T-helper 17 cell (primary cell): ENCODE measurements around the gene ZNF490. TPM values are rescaled to one million over a fixed set of nuclear protein-coding genes. Genes with fewer than 3 reads are reported as not detected.
A peak's percentile ranks its signal among the peaks of the same experiment; 100 is the strongest.
"Not testable (repeated sequence)": the region's sequence is repeated elsewhere in the genome, so short reads cannot be mapped to it uniquely, and the experiment has no call there.

Experiments
- ATAC-seq: fragments of 150-1000 bp; cut with Tn5 transposase; 2 replicates; pipeline ENCODE4 v1.10.0; 2021; ENCODE audit warnings: mild to moderate bottlenecking, moderate library complexity
- DNase-seq, 3 donors: peaks; one replicate each; pipeline versions ENCODE4 v3.0.0 to v3.0.0-alpha.2; 2020 to 2021
- H3K9me3 ChIP-seq: one replicate; pipeline ENCODE4 v1.7.0; 2013; ENCODE audit warnings: low read length, mild to moderate bottlenecking; ENCODE audit not compliant: control insufficient read depth, poor library complexity, severe bottlenecking
- H3K27ac Mint-ChIP-seq: one replicate; pipeline ENCODE4 v1.8.0; 2022; ENCODE audit warnings: mild to moderate bottlenecking, moderate library complexity, mixed read lengths
- H3K27me3 Mint-ChIP-seq: one replicate; pipeline ENCODE4 v1.8.0; 2022; ENCODE audit warnings: mixed read lengths
- H3K36me3 Mint-ChIP-seq: one replicate; pipeline ENCODE4 v1.8.0; 2022; ENCODE audit warnings: low read depth, mixed read lengths
- H3K4me1 Mint-ChIP-seq: one replicate; pipeline ENCODE4 v1.8.0; 2022; ENCODE audit warnings: mild to moderate bottlenecking, mixed read lengths
- H3K4me3 Mint-ChIP-seq: one replicate; pipeline ENCODE4 v1.8.0; 2022; ENCODE audit warnings: mild to moderate bottlenecking, moderate library complexity, mixed read lengths
- total RNA-seq, 4 donors: library from RNA in 2 of 4; stranded (reverse) in 2 of 4; gene quantifications; one replicate each; pipeline ENCODE4 v1.2.3 and lab custom pipeline; 2022 to 2026

ZNF490 gene
- total RNA-seq, 2 donors from 2014 or later: 6.8 to 7.0 TPM

- Mint-ChIP-seq H3K4me1 (peaks cover 14% of the 10 kb centered on the region), H3K27me3 (no peaks in the 10 kb centered on the region), H3K36me3 (no peaks in the 10 kb centered on the region), H3K4me3 (peak overlapping the region; percentile 86), H3K27ac (peak overlapping the region; percentile 91)
- peak; percentile 87 for ATAC-seq
- peak; percentile 60 to 69 (median 66) for DNase-seq
- no peaks in the 10 kb centered on the region for H3K9me3 ChIP-seq
Measured at GRCh38 chr19:12639901-12640613, 29.4 kb upstream of the ZNF490 start.

- no peaks in the 10 kb centered on the region for H3K9me3 ChIP-seq
- Mint-ChIP-seq H3K36me3 (no peaks in the 10 kb centered on the region), H3K27me3 (no peaks in the 10 kb centered on the region), H3K27ac (no peak overlapping the region), H3K4me1 (peaks cover 14% of the 10 kb centered on the region), H3K4me3 (no peak overlapping the region)
- DNase-seq (no peak), ATAC-seq (no peak)
Measured at GRCh38 chr19:12638611-12639182, 28.1 kb upstream of the ZNF490 start.

- no peaks in the 10 kb centered on the region for H3K9me3 ChIP-seq
- Mint-ChIP-seq H3K4me1 (peaks cover 14% of the 10 kb centered on the region), H3K27ac (peak overlapping the region; percentile 54), H3K27me3 (no peaks in the 10 kb centered on the region), H3K36me3 (no peaks in the 10 kb centered on the region), H3K4me3 (no peak overlapping the region)
- no peak for ATAC-seq
- DNase-seq: no peak
Measured at GRCh38 chr19:12636631-12637030, 26.0 kb upstream of the ZNF490 start.

- H3K27ac Mint-ChIP-seq: no peak overlapping the region
- peaks cover 9% of the 10 kb centered on the region for H3K9me3 ChIP-seq
- ATAC-seq (no peak), DNase-seq (no peak)
- peaks cover 3% of the 10 kb centered on the region for H3K36me3 Mint-ChIP-seq
- no peaks in the 10 kb centered on the region for H3K27me3 Mint-ChIP-seq
- no peaks in the 10 kb centered on the region for H3K4me1 Mint-ChIP-seq
- no peak overlapping the region for H3K4me3 Mint-ChIP-seq
Measured at GRCh38 chr19:12629215-12629614, 18.6 kb upstream of the ZNF490 start.

- no peaks in the 10 kb centered on the region for H3K4me1 Mint-ChIP-seq
- H3K27ac Mint-ChIP-seq: no peak overlapping the region
- H3K27me3 Mint-ChIP-seq: no peaks in the 10 kb centered on the region
- ATAC-seq: no peak
- H3K9me3 ChIP-seq: peaks cover 9% of the 10 kb centered on the region
- no peak overlapping the region for H3K4me3 Mint-ChIP-seq
- H3K36me3 Mint-ChIP-seq: peaks cover 3% of the 10 kb centered on the region
- DNase-seq: no peak
Measured at GRCh38 chr19:12628040-12629022, 17.7 kb upstream of the ZNF490 start.

- ATAC-seq (no peak), DNase-seq (no peak)
- no peak overlapping the region for H3K4me3 Mint-ChIP-seq
- peaks cover 3% of the 10 kb centered on the region for H3K36me3 Mint-ChIP-seq
- H3K27me3 Mint-ChIP-seq: no peaks in the 10 kb centered on the region
- H3K9me3 ChIP-seq: peaks cover 9% of the 10 kb centered on the region
- peak overlapping the region; percentile 16 for H3K27ac Mint-ChIP-seq
- H3K4me1 Mint-ChIP-seq: no peaks in the 10 kb centered on the region
Measured at GRCh38 chr19:12626958-12627357, 16.3 kb upstream of the ZNF490 start.

GRCh38 chr19:12623361-12624031, 12.9 kb upstream of the ZNF490 start:
- DNase-seq (no peak), ATAC-seq (no peak)
- H3K9me3 ChIP-seq: peaks cover 9% of the 10 kb centered on the region
- Mint-ChIP-seq H3K4me3 (no peak overlapping the region), H3K27ac (peak overlapping the region; percentile 8), H3K36me3 (peaks cover 3% of the 10 kb centered on the region), H3K4me1 (peaks cover 7% of the 10 kb centered on the region), H3K27me3 (no peaks in the 10 kb centered on the region)

- not testable (repeated sequence) for H3K27ac Mint-ChIP-seq, ATAC-seq, H3K4me3 Mint-ChIP-seq, H3K36me3 Mint-ChIP-seq, H3K9me3 ChIP-seq, H3K27me3 Mint-ChIP-seq, H3K4me1 Mint-ChIP-seq, DNase-seq
Measured at GRCh38 chr19:12621253-12622024, 10.8 kb upstream of the ZNF490 start.

GRCh38 chr19:12617646-12618045, 7.0 kb upstream of the ZNF490 start:
- peaks cover 2% of the 10 kb centered on the region for H3K36me3 Mint-ChIP-seq
- DNase-seq (no peak), ATAC-seq (no peak)
- no peak overlapping the region for H3K4me3 Mint-ChIP-seq
- H3K27ac Mint-ChIP-seq: no peak overlapping the region
- no peaks in the 10 kb centered on the region for H3K27me3 Mint-ChIP-seq
- peaks cover 27% of the 10 kb centered on the region for H3K4me1 Mint-ChIP-seq
- no peaks in the 10 kb centered on the region for H3K9me3 ChIP-seq

- Mint-ChIP-seq H3K27ac (peak overlapping the region; percentile 96), H3K27me3 (no peaks in the 10 kb centered on the region), H3K36me3 (peaks cover 5% of the 10 kb centered on the region), H3K4me3 (peak overlapping the region; percentile 98), H3K4me1 (peaks cover 27% of the 10 kb centered on the region)
- no peaks in the 10 kb centered on the region for H3K9me3 ChIP-seq
- no peak for DNase-seq
- ATAC-seq: no peak
Measured at GRCh38 chr19:12611361-12611699, 717 bp upstream of the ZNF490 start.

GRCh38 chr19:12607631-12608030, 3.0 kb downstream of the ZNF490 start:
- no peak overlapping the region for H3K27ac Mint-ChIP-seq
- ATAC-seq (no peak), DNase-seq (no peak)
- H3K36me3 Mint-ChIP-seq: peaks cover 3% of the 10 kb centered on the region
- no peaks in the 10 kb centered on the region for H3K9me3 ChIP-seq
- no peak overlapping the region for H3K4me3 Mint-ChIP-seq
- H3K27me3 Mint-ChIP-seq: no peaks in the 10 kb centered on the region
- peaks cover 13% of the 10 kb centered on the region for H3K4me1 Mint-ChIP-seq

GRCh38 chr19:12606796-12607195, 3.8 kb downstream of the ZNF490 start:
- no peak overlapping the region for H3K27ac Mint-ChIP-seq
- H3K9me3 ChIP-seq: no peaks in the 10 kb centered on the region
- ATAC-seq: no peak

More at GRCh38 chr19:12606796-12607195, 3.8 kb downstream of the ZNF490 start:
- DNase-seq: no peak
- H3K27me3 Mint-ChIP-seq: no peaks in the 10 kb centered on the region
- peaks cover 13% of the 10 kb centered on the region for H3K4me1 Mint-ChIP-seq
- peaks cover 3% of the 10 kb centered on the region for H3K36me3 Mint-ChIP-seq
- H3K4me3 Mint-ChIP-seq: no peak overlapping the region
